Raji (cell line): Measurements from ENCODE around the gene TMEM145.

ENCODE experiments used
- POLR2A ChIP-seq: IDR thresholded peaks from 2 replicates; pipeline ENCODE4 v1.6.1; 2011; ENCODE audit warnings: low read depth, low read length, control low read depth; ENCODE audit not compliant: insufficient read depth

The TMEM145 gene

GRCh38 chr19:42275517-42275916 lies 37.6 kb upstream of the TMEM145 start:
- TF ChIP-seq POLR2A, result no peak

GRCh38 chr19:42276284-42276683 lies 36.8 kb upstream of the TMEM145 start:
- TF ChIP-seq POLR2A, result no peak

GRCh38 chr19:42276821-42277220 lies 36.3 kb upstream of the TMEM145 start:
- no peak for TF ChIP-seq POLR2A

- TF ChIP-seq POLR2A, result 0 out of 2 replicates have a peak, but pooled peaks have one; percentile 20
Measured at GRCh38 chr19:42277821-42278451, 35.2 kb upstream of the TMEM145 start.

- 0 out of 2 replicates have a peak, but pooled peaks have one; percentile 12 for TF ChIP-seq POLR2A
Measured at GRCh38 chr19:42278452-42279154, 34.5 kb upstream of the TMEM145 start.

GRCh38 chr19:42279155-42279901 lies 33.8 kb upstream of the TMEM145 start:
- TF ChIP-seq POLR2A, result no peak

GRCh38 chr19:42279902-42280814 lies 33.0 kb upstream of the TMEM145 start:
- TF ChIP-seq POLR2A, result peak; percentile 88

- no peak for TF ChIP-seq POLR2A
Measured at GRCh38 chr19:42280815-42281145, 32.3 kb upstream of the TMEM145 start.

- no peak for TF ChIP-seq POLR2A
Measured at GRCh38 chr19:42281146-42281826, 31.8 kb upstream of the TMEM145 start.

GRCh38 chr19:42281827-42282762 lies 31.0 kb upstream of the TMEM145 start:
- peak; percentile 31; the same call in 1 of the 2 replicates for TF ChIP-seq POLR2A

- TF ChIP-seq POLR2A, result no peak
Measured at GRCh38 chr19:42282819-42283187, 30.3 kb upstream of the TMEM145 start.

- TF ChIP-seq POLR2A, result peak; percentile 91
Measured at GRCh38 chr19:42283188-42284065, 29.7 kb upstream of the TMEM145 start.

- TF ChIP-seq POLR2A, result no peak
Measured at GRCh38 chr19:42284066-42284501, 29.0 kb upstream of the TMEM145 start.
